GM10847 (cell line): ENCODE data around the gene ARHGAP18.

Experiments
- POLR2A ChIP-seq: IDR thresholded peaks from 2 replicates; pipeline ENCODE4 v1.6.1; 2011; ENCODE audit not compliant: insufficient read length; ENCODE audit errors: extremely low read depth

Gene ARHGAP18

DNA sequence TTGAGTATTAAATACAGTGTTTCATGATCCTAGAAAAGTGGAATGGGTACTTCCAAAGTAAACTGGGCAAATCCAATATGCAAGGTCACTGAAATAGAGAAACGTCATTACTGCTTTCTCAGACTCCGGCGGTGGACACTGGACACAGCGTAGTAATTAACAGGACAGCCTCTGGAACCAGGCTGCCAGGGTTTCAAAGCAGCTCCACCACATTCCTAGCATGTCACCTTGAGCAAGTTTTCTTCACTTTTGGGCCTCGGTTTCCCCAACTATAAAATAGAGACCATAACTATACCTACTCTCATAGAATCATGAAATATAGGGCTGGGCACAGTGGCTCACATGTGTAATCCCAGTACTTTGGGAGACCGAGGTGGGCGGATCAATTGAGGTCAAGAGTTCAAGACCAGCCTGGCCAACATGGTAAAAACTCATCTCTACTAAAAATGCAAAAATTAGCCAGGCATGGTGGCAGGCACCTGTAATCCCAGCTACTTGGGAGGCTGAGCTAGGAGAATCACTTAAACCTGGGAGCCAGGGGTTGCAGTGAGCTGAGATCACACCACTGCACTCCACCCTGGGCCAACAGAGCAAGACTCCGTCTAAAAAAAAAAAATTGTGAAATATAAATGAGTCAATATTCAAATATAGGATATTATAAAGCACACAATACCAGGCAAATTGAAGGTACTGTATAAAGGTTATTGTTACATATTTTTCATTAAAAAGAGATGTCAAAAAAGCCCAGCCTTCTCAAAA is 24.9 kb downstream of the ARHGAP18 start:
- no peak for TF ChIP-seq POLR2A

DNA sequence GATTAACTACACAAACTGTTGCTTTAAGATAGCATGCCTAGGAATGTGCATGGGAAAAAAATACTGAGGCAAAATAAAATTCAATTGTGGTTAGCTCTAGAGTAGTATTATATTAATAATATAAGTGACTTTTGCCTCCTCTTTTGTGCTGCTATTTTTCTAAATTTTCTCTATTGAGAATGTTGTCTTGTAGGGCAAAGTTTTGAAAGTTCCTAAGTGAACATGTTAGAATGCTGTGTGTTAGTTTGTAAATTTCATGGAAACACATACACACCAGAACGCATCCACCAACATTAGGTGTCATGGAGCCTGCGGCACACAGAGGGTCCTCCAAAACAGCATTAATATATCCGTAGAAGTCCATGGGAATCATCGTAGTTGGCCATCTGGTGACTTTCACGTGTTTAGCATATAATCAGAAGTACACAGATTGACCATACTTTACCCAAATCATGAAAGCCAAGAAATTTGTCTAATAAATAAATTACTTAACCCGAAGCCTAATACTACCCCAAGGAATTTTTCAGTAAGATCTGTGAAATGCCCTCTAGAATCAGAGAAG is 25.6 kb downstream of the ARHGAP18 start:
- TF ChIP-seq POLR2A = no peak

DNA sequence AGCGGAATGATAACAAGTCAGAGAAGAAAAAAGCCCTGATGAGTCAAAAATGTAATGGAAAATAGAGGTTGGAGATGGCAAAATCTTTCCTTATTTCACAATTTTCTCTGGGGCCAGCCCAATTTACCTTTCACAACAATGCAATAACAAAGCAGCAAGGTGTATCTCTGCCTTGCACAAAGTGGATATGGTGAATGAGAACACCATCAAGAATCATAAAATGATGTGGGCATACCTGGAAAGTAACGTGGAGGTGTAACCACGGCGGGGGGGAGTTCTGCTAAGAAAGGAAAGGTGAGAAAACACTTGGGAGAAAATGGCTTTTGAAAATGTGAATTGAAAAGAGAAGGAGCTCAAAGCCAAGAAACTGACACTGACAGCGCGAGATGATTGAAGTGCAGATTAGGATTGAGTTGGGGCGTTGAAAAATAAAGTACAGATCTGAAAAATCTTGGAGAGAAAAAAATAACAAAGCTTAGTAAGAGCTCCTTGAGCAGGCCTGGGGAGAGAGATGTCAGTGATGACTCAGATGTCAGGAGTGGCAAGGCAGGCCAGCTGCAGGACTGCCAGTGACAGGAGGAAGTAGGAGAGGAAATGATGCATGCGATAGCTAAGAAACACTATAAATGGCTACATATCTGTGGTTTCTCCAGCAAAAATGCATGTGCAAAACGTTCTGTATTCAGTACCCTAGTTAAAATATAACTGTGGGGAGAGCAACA is 26.2 kb downstream of the ARHGAP18 start:
- no peak for TF ChIP-seq POLR2A

DNA sequence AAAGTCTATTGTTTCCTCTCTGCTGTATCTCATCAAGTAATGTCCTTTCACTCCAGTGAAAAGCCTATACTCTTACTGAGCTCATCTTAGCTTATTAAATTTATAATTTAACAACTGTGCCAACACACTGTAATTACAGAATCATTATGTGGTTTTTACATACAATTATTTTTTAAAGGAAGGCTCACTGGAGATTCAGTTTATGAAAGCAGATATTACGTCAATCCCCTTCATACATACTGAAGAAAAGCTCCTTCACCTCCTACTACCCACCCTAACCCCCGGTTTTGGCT is 28.1 kb downstream of the ARHGAP18 start:
- no peak for TF ChIP-seq POLR2A

DNA sequence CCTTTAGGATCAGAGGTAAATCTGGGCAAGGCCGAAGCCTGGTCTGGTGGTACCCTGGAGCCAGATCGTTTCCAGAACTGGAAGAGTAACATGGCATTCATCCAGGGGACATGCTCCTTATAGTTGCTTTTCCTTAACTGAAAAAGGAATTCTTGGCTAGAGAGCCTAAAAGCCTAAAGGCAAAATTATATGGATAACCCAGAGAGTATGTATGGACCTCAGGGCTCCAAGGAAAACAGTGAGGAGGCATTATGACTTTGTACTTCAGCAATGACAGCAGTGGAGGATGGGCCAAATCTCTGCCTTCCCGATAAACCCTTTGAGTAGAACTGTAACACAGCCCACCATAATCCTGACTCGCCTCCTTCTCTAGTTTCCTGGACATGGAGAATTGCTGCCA is 29.3 kb downstream of the ARHGAP18 start:
- no peak for TF ChIP-seq POLR2A

DNA sequence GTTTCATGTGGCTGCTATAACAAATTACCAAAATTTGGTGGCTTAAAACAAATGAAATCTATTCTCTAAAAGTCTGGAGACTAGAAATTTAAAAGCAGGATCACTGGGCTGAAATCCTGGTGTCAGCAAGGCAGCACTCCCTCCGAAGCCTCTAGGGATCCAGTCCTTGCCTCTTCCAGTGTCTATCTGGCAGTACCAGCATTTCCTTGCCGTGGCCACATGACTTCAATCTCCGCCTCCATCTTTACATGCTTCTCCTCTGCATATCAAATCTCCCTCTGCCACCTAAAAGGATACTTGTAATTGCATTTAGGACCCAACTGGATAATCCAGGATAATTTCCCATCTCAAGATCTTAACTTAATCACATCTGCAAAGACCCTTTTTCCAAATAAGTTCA is 30.2 kb downstream of the ARHGAP18 start:
- no peak for TF ChIP-seq POLR2A

DNA sequence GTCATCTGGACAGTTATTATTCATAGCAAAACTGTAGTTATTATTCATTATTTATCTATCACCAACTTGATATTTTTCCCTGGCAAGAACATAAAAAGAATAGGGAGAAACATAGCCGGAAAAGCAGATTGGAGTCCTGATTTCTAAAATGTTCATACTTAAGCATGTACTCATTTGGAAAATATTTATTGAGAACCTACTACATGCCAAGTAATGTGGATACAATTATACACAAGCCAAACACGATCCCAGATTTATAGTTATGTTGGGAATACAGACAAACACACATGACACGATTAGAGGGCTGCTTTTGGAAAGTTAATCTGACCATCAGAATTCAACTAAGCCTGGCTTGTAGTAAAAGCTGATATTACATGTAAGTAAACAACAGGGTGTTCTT is 30.7 kb downstream of the ARHGAP18 start:
- TF ChIP-seq POLR2A = no peak

DNA sequence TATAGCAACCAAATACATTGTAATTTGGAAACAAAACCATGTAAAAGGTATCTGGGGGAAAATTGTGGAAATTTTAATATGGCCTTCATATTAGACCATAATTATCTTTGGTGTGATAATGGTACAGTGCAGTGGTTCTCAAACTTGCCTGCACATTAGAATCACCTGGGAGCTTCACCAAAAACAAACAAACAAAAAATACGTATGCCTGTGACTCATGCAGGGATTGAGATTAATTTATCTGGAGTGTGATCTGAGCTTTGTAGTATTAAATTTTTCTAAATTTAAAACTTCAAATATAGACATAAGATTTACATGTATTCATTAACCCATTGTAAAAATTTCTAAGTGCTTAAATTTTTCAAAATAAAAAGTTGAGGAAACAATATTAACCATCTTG is 31.5 kb downstream of the ARHGAP18 start:
- no peak for TF ChIP-seq POLR2A

DNA sequence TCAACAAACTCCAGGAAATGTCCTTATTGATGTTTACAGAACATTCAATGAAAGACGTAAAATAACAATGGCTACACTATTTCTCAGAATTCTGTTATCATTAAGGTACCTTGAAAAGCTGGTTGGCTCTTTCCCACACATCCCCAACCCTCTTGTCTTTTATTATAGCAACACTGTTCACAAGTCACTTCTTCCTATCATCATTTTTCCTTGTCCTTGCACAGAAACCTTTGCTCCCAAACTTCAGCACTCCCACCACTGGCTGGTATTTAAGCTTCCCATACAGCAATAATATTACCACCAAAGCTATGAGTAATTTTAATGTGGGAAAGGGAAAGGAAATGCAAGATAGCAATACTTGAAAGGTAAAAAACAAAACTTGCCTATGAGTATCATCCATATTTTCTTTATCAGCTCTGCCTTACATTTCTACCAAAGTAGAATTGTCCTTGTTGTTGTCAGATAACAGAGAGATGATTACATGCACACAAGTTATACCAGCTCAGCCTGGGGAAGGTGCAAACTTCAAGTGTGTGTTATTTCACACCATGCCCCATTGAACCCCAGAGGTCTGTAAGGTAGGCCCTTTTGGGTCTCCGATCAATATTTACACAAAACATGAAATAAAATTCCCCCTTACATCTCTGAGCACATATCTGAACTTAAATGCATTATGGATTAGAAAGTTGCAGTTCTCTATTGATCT is 32.2 kb downstream of the ARHGAP18 start:
- TF ChIP-seq POLR2A = no peak

DNA sequence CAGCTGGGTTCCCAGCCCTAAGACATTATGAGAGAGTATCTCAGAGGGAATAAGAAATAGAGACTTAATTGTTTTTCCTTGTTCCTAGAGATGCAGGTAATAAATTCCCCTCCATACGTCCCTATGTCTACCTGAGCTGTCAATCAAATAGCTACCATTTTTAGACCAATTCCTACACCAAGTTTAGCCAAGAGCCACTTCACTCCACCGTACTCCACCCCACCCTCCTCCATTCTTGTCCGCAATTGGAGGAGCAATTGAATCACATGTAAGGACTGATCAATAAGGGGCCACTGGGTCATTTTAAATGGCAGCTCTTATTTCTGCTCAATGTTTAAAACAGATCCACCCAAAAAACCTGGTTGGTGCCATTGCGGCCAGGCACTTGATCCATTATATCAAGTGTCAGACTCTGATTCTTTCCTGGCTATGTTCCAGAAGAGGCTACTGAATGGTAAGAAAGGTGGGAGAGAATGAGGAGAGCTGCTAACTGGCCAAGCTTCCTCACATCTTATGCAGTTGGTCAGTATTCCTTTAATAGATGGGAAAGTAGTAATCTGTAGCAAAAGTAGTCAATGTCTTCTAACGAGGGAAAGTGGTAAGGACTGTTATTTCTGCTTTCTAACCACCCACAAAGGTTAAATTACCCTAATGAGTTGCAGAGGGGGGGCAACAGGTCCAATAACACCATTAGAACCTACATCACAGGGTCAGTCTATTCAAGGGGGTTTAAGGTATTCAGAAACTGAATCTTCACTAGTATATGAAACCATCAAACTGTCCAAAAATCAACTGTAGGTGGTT is 34.1 kb downstream of the ARHGAP18 start:
- no peak for TF ChIP-seq POLR2A

DNA sequence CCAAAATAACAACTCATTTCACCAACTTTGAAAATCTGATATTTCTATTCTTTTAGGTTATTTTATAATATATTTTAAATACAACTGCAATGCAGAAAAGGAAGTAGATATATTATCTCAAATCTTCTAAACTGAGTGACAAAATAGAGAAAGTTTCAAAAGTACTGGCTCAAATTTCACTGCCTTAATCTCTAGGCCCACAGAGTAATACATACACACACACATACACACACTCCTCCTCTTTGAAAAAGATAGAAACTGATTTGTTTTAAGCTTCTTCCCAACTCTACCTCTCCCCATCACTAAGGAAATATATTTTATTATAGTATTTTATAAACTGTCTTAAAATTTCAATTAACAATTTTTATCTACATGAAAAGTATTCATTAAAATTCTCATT is 36.2 kb downstream of the ARHGAP18 start:
- no peak for TF ChIP-seq POLR2A

DNA sequence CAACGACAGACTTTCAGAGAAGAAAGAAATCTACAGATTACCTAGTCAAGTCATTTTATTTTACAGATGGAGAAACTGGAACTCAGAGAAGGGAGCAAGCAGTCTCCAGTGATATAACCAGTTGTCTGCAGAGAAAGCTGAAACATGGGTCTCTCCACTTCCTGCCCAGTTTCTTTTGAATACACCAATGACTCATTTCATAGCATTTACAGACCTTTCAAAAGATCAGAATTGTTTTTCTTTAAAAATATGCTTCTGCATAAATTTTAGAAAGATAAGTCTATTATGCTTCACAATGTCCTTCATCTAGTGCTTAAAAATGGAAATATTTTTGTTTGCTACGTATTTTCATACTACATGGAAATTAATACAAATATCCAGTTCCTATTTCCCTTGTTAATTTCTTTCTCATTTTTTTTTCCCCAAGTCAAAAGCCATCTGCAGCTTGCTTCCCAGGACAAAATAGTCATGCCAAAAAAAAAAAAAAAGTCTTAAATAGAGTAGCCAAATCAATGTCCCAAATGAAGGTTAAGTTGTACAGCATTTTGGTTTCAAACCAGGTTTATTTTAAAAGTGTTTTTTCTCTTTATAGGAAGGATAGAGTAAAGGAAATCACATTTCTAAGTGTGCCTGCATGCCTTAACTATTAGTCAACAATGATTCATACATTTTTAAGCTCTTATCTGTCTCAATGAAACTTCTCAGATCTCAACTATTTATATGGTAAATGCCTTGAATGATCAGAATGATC is 36.9 kb downstream of the ARHGAP18 start:
- no peak for TF ChIP-seq POLR2A

DNA sequence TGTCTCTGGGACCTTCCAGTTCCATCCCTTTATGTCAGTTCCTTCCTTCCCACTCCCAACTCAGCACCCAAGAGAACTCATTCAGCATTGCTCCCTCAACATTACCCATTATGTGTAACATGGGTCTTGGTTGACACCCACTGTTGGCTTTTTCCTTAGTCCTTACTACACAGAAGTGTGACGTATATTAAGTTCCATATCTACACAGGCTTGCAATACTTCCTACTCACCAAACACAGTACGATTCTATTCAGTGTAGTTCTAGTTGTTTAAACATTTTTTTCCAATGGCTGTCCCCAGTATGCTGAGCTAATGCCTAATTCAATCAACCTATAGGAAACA is 37.7 kb downstream of the ARHGAP18 start:
- no peak for TF ChIP-seq POLR2A

DNA sequence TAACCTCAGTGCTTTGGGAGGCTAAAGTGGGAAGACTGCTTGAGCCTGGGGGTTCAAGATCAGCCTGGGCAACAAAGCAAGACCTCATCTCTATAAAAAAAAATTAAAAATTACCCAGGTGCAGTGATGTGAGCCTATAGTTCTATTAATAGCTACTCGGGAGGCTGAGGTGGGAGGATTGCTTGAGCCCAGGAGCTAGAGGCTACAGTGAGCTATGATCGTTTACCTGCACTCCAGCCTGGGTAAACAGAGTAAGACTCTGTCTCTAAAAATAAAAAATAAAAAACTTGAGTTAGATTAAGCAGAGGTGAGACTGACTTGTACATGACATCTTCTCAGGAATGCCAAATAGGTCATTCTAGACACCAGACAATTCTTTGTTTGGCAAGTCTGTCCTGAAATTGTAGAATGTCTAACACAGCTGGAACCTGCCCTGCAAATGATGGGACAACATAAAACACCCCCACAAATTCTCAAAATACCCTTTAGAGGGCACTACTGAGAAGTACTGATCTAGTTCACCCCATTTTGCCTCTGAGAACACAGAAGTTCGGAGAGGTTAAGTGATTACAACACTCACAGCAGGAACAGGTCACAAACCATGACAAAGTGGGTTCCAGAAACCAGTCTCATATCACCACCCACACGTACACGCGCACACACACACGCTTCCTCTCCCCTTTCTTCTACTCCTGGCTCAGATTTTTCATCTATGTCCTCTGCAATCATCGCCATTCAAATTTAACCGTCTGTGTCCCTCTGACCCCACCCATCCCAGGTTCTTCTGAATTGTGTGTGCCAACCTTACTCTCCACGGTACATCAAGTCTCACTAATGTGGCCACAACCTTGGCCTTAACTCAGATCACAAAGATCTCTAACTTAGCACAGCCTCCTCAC is 38.3 kb downstream of the ARHGAP18 start:
- no peak for TF ChIP-seq POLR2A
